HL-60/S4 treated with phorbol 12-myristate 13-acetate at 8.2 ng/mL for 4 days and 3 days (cell line): ENCODE results near the gene SHC3.

ENCODE experiments used
- in situ Hi-C: fragments of 300-500 bp; cut with MboI; formaldehyde crosslinking; loops from 2 replicates; pipeline ENCODE4 v1.15.0; 2022; ENCODE audit warnings: low sequenced_read_pairs

The SHC3 gene

GRCh38 chr9:89029788-89030187 lies 148.8 kb downstream of the SHC3 start:
- in situ Hi-C loops, result no loop called here

GRCh38 chr9:89026876-89027275 lies 151.7 kb downstream of the SHC3 start:
- in situ Hi-C loops, result no loop called here

GRCh38 chr9:89025553-89025952 lies 153.1 kb downstream of the SHC3 start:
- in situ Hi-C loops, result no loop called here

DNA sequence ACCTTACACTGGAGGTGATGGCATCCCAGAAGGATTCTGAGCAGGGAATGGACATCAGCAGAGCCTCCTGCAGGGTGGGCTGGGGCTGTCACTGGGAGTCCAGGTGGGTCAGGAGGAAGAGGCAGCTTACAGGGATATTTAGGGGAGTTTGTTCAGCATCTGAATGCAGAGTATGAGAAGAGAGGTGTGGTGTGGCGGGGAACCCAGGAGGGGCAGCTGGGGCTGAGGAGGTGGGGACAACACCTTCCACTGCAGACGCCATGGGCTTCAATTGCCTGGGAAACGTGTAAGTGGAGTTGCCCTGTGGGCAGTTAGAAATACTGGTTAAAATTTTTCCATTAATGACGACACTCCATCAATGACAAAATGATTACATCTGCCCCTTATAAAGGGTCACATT lies 153.9 kb downstream of the SHC3 start:
- in situ Hi-C loops, result no loop called here

DNA sequence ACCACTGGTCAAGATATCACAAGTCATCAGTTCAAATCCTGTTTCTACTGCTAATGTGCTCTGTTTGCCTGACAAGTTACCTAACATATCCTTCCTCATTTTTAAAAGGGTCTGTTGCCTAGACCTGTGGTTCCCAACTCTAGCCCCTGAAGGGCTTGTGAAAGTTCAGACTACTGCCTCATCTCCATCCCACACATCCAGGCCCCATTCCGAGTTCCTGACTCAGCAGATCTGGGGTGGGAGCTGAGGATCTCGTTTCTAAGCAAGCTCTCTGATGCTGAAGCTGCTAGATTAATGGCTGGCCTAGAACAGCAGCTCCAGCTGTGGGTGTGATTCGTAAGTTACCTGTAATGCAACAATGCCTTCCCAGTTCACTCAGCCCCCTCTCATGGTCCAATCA lies 154.9 kb downstream of the SHC3 start:
- in situ Hi-C loops, result no loop called here

- in situ Hi-C loops, result no loop called here
Observed at GRCh38 chr9:89022902-89023301, 155.7 kb downstream of the SHC3 start.

- in situ Hi-C loops, result no loop called here
Observed at GRCh38 chr9:89022001-89022759, 156.4 kb downstream of the SHC3 start.

DNA sequence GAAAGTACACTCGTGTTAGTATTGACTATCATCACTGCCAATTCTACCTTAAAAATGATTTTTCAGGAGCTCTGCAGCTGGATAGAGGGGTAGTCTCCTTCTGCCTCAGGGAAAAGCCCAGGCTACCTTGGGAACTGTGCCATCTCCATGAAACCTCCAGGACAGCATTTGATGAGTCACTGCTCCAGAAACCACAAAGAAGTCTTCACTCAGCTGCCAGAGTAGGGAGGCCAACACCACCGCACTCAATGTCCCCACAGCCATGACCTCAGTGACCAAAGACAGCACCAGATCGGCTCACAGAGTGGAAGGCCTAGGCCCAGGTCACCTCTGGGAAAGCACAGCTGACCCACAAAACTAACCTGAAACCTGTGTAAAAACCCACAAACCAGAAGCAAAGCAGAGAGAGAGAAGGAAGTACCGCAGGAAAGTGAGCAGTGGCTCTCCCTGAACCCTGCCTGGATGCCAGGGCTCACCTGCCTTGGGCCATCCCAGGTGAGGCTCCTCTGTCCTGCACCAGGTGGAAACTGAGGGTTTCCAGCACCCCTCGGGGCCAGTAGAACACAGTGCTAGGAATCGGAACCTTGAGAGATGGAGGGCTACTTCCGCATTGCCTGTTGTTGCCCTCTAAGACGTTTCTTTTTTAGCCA lies 157.3 kb downstream of the SHC3 start:
- in situ Hi-C loops, result no loop called here

DNA sequence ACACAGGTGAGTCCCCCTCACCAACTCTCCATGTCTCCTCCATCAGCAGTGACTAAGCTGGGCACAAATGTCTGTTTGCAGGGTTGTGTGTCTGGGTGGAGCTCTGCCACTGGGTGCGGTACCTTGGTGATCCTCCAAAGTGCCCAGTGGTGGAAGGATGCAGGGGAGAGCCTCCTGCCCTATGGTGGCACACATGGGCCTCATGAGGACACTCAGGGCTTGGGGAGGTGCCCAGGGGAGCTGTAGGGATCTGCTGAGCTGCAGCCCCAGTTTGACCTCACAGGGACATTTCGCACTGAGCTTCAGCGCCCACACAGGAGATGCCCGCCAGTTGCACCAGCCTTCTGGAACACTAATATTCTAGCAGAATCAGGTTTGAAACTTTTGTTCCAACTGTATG lies 157.9 kb downstream of the SHC3 start:
- in situ Hi-C loops, result no loop called here

DNA sequence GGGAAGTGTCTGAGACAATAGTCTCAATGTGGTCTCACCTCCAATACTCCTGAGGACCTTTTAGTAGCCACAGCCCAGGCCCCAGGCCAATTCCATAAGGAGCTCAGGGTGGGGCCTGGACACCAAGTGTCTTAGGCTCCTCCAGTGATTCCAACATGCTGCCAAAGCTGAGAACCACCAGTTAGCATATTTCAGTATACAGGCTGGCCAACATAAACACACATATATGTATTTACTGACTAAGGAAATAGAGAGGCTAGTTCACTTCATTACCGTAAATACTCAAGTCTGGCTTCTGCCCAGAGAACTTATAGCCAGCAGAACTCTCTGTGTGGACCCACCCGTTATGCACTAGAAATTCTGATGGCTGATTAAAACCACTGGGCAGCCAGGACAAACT lies 163.3 kb downstream of the SHC3 start:
- in situ Hi-C loops, result no loop called here

DNA sequence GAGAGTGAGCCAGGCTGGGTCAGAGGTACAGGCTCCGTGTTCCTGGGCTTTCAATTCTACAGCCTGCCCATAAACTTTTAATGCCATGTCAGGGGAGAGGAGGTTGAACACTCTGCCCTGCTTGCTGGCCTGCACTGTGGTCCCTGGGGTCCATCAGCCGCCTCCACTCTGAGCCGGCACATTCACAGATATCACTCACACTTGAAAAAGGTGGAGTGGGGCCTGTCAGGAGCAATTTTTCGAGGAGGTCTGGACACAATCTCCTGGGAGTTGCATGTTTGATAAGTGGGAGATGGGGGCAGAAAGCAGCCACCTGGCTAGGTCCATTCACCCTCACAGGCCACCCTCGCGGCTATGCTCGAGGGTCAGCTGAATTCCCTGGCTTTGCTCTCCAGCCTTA lies 164.5 kb downstream of the SHC3 start:
- in situ Hi-C loops, result no loop called here

- in situ Hi-C loops, result no loop called here
Observed at GRCh38 chr9:89013660-89014059, 165.0 kb downstream of the SHC3 start.

GRCh38 chr9:89012294-89013042 lies 166.2 kb downstream of the SHC3 start:
- in situ Hi-C loops, result no loop called here

- in situ Hi-C loops, result no loop called here
Observed at GRCh38 chr9:89011683-89012082, 166.9 kb downstream of the SHC3 start.

GRCh38 chr9:89010526-89011111 lies 168.0 kb downstream of the SHC3 start:
- in situ Hi-C loops, result no loop called here

GRCh38 chr9:89010056-89010455 lies 168.6 kb downstream of the SHC3 start:
- in situ Hi-C loops, result no loop called here

DNA sequence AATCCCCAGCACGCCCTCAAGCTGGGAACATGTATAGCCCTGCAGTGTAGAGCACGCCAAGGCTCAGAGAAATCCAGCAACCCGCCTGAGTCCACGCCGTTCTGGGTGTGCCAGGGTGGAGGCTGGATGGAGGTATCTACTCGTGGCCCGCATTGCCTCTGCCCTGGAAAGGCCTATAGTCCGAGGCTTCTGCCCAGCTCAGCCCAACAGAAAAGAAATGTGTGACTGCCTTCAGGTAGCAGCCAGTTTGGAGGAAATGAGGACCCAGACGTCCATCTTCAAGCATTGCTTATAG lies 169.1 kb downstream of the SHC3 start:
- in situ Hi-C loops, result loop anchor here (10.0 kb wide), 1 partner anchor 415 kb away; no protein-coding TSS in a partner anchor

DNA sequence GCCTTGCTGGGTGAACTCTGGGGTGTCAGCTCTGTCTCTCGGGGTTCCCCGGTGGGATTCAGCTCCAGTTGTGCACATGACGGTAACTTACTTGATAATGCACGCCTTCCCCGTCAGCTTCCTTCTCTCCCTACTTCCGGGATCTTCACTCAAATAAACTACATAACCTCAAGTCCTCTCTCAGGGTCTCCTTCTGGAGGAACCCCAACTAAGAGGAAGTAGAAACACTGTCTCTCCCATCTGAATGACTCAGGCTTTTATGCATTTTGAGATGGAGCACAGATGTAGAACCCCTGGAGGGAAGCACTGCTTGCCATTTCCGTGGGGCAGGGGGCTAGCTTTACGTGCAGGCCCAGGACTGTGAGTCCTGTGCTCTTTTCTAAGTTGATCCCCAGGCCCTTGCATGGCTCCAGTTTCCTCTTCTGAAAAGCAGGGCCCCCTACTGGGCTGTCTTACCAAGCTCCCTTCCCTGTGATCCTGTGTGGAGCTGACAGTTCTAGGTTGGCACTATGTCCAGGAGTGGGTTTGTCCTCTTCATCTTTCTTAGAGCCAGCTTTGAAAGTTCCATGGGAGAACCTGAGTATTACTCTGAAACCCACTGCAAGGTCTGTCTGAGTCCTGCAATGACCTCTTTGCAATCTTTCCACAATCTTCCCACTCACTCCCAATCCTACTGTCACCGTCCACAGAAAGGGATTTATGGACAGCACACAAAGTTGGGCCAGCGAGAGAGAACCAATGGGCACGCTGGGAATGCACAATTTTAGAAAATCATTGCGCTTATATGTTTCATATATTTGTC lies 169.7 kb downstream of the SHC3 start:
- in situ Hi-C loops, result loop anchor here (10.0 kb wide), 1 partner anchor 414 kb away; no protein-coding TSS in a partner anchor

- in situ Hi-C loops, result loop anchor here (10.0 kb wide), 1 partner anchor 413 kb away; no protein-coding TSS in a partner anchor
Observed at GRCh38 chr9:89008055-89008743, 170.4 kb downstream of the SHC3 start.
